H7 (cell line): Measurements from ENCODE around the gene MCM8. TPM values are rescaled to one million over a fixed set of nuclear protein-coding genes. Genes with fewer than 3 reads are reported as not detected.
A peak's percentile ranks its signal among the peaks of the same experiment; 100 is the strongest.

Source experiments
- DNase-seq: peaks from one replicate; pipeline ENCODE4 v3.0.0; 2012
- H3K27me3 ChIP-seq: 2 replicates; pipeline ENCODE4 v1.6.0; 2011; ENCODE audit warnings: mild to moderate bottlenecking, low read length; ENCODE audit not compliant: control insufficient read depth, insufficient read depth
- H3K36me3 ChIP-seq: replicated peaks from 2 replicates; pipeline ENCODE4 v1.5.1; 2011; ENCODE audit warnings: low read length; ENCODE audit not compliant: control insufficient read depth, insufficient read depth
- H3K4me3 ChIP-seq: 2 replicates; pipeline ENCODE4 v1.5.1; 2011; ENCODE audit warnings: low read depth, mild to moderate bottlenecking, control low read depth, low read length, moderate library complexity; ENCODE audit not compliant: insufficient read depth
- total RNA-seq: library from RNA; depleted of rRNA; stranded (reverse); fragments of >200 nt; shearing (Covaris generic); gene quantifications from 2 replicates; pipeline ENCODE4 v1.2.3, GENCODE V29; 2014

Gene MCM8
- total RNA-seq, 1 experiment from 2014 or later, result 26.8 TPM

GRCh38 chr20:6034134-6034969 is 83.9 kb downstream of the MCM8 start:
- H3K36me3 ChIP-seq, result peaks cover 7% of the 10 kb centered on the region
- H3K4me3 ChIP-seq, result no peak overlapping the region
- no peaks in the 10 kb centered on the region for H3K27me3 ChIP-seq
- DNase-seq, result no peak

DNA sequence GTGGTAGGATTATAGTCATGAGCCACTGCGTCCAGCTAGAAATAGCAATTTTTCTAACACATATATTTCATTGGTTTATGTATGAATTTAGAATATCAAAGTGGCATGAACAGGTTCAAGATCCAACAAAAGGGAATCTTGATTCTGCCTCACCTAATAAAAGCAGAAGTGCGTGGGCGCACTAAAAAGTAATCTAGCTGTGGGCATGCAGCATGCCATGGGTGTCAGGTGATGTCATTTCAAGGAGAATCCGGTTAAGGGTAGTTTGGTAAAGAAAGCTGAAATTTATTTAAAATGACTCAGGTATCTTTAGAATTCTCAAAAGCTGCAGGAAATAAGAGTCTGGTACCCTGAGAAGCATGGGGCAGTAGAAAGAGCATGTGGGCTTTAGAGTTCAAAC is 85.8 kb downstream of the MCM8 start:
- Histone ChIP-seq H3K4me3 (no peak overlapping the region), H3K27me3 (no peaks in the 10 kb centered on the region), H3K36me3 (peaks cover 8% of the 10 kb centered on the region)
- no peak for DNase-seq

GRCh38 chr20:6037082-6037481 is 86.6 kb downstream of the MCM8 start:
- H3K4me3 ChIP-seq, result no peak overlapping the region
- DNase-seq, result no peak
- peaks cover 8% of the 10 kb centered on the region for H3K36me3 ChIP-seq
- no peaks in the 10 kb centered on the region for H3K27me3 ChIP-seq

DNA sequence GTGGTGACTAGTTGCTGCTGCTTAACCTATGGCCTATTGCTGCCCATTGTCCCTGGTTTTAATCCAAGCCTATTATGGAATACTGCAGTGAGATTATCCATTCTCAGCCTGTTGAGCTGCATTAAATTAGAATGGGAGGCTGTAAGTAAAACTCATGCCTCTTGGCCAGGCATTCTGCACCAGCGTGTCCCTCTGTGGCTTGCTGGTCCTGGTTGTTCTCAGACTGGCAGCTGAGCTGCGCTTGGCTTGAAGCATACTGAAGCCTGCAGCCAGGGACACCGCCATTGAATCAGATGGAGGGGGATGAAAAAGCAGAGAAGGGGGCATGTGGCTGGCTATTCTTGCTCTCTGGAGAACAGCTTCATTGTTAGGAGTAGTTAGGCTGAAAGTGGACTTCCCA is 87.8 kb downstream of the MCM8 start:
- DNase-seq, result no peak
- Histone ChIP-seq H3K27me3 (no peaks in the 10 kb centered on the region), H3K36me3 (peaks cover 8% of the 10 kb centered on the region), H3K4me3 (no peak overlapping the region)

- no peak for DNase-seq
- Histone ChIP-seq H3K36me3 (peaks cover 4% of the 10 kb centered on the region), H3K27me3 (no peaks in the 10 kb centered on the region), H3K4me3 (no peak overlapping the region)
Measured at GRCh38 chr20:6039766-6040165, 89.3 kb downstream of the MCM8 start.

- DNase-seq, result no peak
- no peak overlapping the region for H3K4me3 ChIP-seq
- H3K36me3 ChIP-seq, result peaks cover 3% of the 10 kb centered on the region
- H3K27me3 ChIP-seq, result no peaks in the 10 kb centered on the region
Measured at GRCh38 chr20:6040540-6040939, 90.1 kb downstream of the MCM8 start.

DNA sequence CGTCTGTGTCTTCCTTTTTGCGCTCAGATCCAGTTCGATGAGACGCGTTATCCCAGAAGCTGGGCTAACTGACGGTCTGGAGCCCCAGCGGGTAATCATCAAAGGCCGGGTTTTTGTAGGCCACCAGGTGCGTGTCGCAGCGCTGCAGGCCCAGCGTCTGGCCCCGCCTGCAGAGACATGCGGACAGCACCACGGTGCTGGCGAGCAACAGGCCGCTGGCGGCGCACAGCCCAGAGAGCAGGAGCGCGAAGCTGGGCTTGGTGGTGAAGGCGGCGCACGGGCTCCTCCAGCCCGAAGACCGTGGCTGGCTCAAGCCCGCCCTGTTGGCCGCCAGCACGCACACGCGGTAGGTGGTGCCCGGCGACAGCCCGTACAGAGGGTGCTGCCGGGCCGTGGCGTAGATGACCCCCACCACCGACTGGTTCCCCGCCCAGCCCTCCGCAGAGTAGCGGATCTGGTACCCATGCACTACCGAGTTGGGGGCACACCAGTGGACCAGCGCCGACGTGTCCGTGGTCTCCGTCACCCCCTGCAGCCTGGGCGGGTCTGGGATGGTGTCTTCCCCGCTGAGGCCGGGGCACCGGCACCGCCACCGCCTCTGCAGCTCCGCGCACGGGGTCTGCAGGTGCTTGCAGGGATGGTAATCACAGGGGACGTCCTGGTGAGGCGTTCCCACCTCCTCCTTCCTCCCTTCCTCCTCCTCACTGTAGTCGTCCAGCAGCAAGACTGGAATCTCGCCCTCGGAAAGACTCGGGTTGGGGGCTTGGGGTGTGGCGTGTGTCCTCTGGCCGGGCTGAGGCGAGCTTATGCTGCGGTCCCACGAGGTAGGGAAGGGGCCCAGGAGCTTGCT is 90.7 kb downstream of the MCM8 start:
- peaks cover 3% of the 10 kb centered on the region for H3K36me3 ChIP-seq
- peak; percentile 32 for DNase-seq
- no peaks in the 10 kb centered on the region for H3K27me3 ChIP-seq
- H3K4me3 ChIP-seq, result no peak overlapping the region

GRCh38 chr20:6041808-6042265 is 91.4 kb downstream of the MCM8 start:
- Histone ChIP-seq H3K4me3 (no peak overlapping the region), H3K36me3 (peaks cover 1% of the 10 kb centered on the region), H3K27me3 (no peaks in the 10 kb centered on the region)
- peak; percentile 36 for DNase-seq

DNA sequence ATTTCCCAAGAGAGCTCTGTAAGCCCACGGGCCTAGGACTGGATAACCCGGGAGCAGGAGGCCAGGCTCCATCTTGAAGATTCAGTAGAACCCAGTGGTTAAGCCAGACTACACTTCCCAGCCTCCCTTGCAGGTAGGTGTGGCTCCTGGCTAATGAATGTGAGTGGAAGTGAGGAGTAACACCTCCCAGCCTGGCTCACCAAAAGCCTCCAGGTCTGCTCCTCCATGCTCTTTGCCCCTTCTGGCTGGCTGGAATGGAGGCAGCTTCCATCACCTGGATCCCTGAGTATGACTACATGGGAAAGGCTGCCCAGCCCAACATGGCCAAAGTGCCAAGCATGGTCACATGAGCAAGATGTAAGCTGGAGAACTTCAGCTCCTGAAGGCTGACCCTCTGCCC is 93.7 kb downstream of the MCM8 start:
- Histone ChIP-seq H3K4me3 (no peak overlapping the region), H3K36me3 (peaks cover 1% of the 10 kb centered on the region), H3K27me3 (no peaks in the 10 kb centered on the region; the same call in 1 of the 2 replicates)
- DNase-seq, result peak; percentile 58

- Histone ChIP-seq H3K27me3 (peaks cover 1% of the 10 kb centered on the region), H3K4me3 (no peak overlapping the region), H3K36me3 (peaks cover 1% of the 10 kb centered on the region)
- no peak for DNase-seq
Measured at GRCh38 chr20:6045566-6045965, 95.1 kb downstream of the MCM8 start.

DNA sequence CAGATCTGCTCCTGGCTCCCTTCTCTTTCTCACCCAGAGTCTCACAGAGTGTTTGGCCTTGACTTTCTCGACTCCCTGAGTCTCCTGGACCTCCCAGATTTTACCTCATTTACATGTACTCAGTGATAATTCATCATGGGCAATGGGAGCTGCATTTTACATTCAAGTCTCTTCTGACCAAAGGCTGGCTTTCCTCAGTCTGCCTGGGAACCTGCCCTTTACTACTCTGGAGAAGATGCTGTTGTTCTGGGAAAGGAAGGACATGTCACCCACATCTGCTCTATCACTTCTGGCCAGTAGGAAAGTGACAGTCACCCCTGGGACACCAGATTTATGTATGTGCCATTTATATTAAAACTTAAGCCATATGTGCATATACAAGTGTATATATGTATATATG is 96.0 kb downstream of the MCM8 start:
- no peak overlapping the region for H3K4me3 ChIP-seq
- DNase-seq, result no peak
- H3K36me3 ChIP-seq, result no peaks in the 10 kb centered on the region; the same call in 1 of the 2 replicates
- peaks cover 10% of the 10 kb centered on the region for H3K27me3 ChIP-seq

DNA sequence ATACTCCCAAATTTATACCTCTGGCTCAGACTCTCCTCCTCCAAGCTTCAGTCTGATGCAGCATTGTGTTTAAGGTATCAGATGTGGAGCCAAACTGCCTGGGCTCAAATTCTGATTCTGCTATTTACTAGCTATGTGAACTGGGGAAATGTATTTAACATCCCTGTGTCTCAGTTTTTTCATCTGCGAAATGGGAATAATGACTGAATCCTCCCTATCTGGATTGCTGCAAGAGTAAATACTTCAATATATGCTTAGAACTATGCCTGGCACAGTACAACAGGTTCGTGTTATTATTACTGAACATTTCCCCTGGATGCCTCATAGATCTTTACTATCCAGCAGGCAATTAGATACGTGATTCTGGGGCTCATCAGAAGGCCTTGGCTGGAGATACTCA is 97.9 kb downstream of the MCM8 start:
- H3K36me3 ChIP-seq, result no peaks in the 10 kb centered on the region
- DNase-seq, result no peak
- no peak overlapping the region for H3K4me3 ChIP-seq
- H3K27me3 ChIP-seq, result peaks cover 29% of the 10 kb centered on the region
